Middle frontal gyrus (tissue), 1 donor: ENCODE measurements around the gene MUC6.

Experiments
- DNase-seq: peaks from one replicate; pipeline ENCODE4 v3.0.0-alpha.2; 2015; ENCODE audit warnings: low spot score; ENCODE audit errors: extremely low spot score

MUC6 gene

GRCh38 chr11:968822-969221, 67.7 kb downstream of the MUC6 start:
- DNase-seq, result no peak

DNA sequence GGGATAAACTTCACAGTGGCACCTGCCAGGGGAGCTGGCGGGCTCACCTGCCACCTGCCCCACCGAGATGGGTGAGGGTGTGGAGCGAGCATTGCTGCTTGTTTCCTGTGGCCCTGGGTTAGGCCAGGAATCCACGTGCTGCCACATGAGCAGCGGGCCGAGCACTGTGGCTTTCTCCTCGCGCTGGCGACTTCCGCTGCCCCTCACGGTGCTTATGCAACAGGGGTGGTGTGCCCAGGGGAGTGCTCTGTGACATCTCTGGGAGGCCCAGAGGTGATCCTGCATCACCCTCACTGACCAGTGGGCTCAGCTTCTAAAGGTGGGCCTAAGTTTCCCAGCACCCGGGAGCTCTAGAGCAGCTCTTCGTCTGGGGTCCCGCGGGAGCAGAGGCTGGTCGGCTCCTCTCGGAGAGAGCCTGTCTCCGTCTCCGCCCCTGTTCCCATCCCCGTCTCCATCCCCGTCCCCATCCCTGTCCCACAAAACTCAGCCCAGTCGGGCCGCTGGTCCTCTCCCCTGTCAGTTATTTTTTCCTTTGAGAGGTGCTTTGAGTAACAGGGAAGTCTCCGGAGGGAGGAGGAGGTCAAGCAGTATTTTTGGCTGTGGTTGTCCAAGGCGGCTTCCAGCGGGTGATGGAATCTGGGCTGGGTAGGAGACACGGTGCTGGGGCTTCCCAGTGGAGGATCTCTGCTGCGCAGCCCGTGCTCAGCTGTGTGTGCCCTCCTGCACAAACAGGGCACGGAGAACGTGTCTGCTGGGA, 68.3 kb downstream of the MUC6 start:
- DNase-seq, result no peak

DNA sequence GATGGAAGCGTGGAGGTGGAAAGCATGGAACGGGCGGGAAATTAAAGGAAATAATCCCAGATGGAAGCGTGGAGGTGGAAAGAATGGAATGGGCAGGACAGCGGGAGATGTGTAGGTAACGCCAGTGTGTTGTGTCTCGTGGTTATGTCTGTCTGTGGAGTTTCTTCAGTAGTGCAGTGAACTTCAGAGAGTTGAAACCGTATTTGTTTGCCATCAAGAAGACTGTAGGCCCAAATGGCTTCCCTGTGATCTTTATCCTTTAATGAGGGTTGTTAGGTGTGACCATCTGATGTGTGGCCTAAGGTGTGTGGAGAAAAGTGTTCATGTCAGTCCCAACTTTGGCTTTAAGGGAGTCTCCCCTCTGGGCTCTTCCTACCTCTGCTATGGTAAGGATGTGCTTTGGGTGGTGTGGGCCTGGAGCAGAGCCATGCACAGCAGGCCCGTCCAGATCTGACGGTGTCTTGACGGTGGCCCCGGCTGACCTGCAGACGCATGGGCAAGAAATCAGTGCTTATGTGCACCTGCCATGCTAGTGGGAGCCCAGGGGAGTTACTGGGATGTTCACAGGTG, 71.2 kb downstream of the MUC6 start:
- no peak for DNase-seq

DNA sequence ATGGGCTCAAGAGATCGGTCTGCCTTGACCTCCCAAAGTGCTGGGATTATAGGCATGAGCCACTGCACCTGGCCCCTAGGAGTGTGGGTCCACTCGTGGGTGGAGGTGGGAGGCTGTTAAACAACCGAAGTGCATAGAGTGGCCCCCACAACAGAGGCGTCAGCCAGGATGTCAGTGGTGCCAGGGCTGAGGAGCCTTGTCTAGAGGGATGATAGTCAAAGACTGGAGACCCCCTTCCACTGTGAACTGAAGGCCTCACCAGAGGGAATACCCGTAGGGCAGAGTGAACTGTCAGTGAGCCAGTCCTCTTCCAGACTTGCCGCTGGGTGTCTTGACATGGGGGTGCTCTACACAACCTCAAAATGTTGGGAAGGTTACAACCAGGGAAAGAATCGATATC, 72.7 kb downstream of the MUC6 start:
- no peak for DNase-seq
